Stimulated activated CD4-positive, alpha-beta T cell treated with anti-CD3 and anti-CD28 coated beads, Interleukin-15, amount 100 ng/mL, for 1 hour (primary cell): Measurements from ENCODE around the gene DHRS11.

Experiments used
- DNase-seq, 2 donors: peaks; one replicate each; pipeline ENCODE4 v3.0.0-alpha.2; 2020; ENCODE audit warnings: low read depth in 1 of 2, low spot score in 1 of 2

Gene DHRS11, protein sequence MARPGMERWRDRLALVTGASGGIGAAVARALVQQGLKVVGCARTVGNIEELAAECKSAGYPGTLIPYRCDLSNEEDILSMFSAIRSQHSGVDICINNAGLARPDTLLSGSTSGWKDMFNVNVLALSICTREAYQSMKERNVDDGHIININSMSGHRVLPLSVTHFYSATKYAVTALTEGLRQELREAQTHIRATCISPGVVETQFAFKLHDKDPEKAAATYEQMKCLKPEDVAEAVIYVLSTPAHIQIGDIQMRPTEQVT

DNA sequence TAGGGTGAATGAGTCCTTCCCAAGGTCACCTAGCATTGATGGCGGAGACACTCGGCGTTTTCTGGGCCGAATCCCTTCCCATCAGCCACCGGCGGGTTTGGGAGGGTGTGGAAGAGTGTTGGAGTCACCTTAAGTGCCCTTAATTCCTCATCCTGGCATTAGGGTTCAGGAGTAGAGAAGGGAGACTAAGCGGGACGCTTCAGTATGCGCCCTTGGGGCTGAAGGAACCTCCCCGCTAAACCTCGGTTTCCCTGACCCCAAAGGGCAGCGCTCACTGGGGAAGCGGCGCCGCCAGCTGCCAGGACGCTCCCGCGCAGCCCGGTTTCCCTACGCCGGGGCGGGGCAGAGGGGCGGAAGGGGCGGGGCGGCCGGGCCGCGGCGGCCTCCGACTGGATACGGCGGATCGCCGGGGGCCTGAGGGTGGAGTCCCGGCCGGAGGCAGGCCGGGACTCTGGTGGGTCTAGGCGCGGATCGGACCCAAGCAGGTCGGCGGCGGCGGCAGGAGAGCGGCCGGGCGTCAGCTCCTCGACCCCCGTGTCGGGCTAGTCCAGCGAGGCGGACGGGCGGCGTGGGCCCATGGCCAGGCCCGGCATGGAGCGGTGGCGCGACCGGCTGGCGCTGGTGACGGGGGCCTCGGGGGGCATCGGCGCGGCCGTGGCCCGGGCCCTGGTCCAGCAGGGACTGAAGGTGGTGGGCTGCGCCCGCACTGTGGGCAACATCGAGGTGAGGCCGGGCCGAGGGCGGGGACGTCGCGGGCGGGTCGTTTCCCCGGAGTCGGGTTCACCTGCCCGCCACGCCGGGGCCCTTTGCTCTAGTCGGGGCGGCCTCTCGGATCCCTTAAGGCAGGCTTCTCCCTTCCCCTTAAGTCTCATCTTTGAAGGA lies at the start of gene DHRS11:
DHRS11 (plus strand) TSS at position 446 of the 882 bp plus-strand sequence; CDS start at position 577, 131 bp downstream.
- DNase-seq = peak; percentile 55 to 81

DNA sequence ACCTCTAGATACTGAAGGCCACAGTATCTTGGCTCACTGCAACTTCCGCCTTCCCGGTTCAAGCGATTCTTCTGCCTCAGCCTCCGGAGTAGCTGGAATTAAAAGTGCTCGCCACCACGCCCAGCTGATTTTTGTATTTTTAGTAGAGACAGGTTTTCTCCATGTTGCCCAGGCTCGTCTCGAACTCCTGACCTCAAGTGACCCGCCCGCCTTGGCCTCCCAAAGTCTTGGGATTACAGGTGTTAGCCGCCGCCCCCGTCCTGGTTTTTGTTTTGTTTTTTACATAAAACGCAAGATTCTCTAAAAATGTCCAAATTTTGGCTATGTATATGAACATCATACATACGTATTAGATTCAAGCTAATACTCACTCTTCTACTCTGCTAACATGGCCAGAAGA lies 48.9 kb upstream of the DHRS11 start:
- DNase-seq = no peak

DNA sequence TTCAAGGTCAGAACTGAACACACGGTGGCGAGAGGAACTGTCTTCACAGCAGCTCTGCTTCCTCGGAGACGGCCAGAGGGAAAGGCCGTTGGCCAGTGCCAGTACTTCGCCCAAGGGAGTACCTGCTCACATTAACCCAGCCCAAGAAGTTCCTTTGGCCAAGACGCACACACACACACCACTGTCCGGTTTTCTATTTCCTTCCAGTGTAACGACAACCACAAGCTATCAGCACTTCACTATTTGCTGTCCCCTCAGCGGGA lies 47.7 kb upstream of the DHRS11 start:
- no peak for DNase-seq

DNA sequence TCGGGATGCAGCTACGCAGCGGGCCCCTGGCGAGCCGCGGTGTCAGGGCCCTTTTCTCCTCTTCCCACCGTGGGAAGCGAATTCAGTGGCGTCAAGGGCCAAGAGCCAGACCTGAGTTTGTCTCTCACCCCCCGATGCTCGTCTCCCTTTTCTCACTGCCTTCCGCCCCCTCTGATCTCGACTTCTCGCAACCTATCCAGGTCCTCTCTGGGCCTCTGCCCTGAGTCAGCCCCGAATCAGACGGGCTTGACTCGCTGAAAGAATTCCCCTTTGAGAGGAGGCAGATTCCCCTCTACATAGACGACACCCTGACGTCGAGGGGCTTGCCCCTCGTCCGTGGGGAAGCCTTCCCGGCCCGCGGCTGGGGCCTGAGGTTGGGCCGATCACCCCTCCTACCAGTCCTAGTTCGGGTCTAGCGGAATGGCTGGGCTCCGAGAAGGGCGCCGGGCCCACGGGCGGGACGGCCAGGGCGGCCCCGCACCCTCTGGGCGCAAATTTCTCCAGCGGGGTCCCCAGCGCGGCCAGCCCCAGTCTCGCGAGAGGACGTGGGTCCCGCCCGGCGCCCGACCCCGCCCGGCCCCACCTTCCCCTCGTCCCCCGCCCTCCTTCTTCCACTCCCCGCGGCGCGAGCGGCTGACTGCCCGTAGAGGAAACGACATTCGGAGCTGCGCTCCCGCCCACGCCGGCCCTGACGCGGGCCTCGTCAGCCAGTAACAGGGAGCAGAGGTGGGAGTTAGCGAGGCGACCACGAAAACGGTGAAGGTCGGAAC lies 47.2 kb upstream of the DHRS11 start, which contains the start of gene GGNBP2:
GGNBP2 (plus strand) TSS at position 613 of the 770 bp plus-strand sequence. CDS start 806 bp downstream, outside the sequence.
- DNase-seq = peak; percentile 84 to 86

DNA sequence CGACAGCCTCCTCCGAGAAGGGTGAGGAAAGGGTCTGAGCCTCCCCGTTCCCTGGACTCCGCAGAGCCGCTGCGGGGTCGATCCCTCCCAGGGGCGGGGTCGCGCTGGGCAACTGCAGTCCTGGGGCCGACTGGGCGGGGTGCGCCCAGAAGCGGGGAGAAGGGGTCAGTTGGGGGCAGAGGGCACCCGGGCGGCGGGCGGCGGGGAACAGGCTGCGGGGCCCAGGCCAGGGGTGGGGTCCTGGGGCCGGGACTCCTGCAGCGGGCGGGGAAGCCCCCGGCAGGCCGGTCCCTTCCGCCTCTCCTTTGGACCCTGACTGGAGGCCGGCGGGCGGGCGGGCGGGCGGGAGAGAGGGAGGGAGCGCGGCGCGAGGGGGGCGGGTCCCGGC lies 46.6 kb upstream of the DHRS11 start:
- DNase-seq = no peak

DNA sequence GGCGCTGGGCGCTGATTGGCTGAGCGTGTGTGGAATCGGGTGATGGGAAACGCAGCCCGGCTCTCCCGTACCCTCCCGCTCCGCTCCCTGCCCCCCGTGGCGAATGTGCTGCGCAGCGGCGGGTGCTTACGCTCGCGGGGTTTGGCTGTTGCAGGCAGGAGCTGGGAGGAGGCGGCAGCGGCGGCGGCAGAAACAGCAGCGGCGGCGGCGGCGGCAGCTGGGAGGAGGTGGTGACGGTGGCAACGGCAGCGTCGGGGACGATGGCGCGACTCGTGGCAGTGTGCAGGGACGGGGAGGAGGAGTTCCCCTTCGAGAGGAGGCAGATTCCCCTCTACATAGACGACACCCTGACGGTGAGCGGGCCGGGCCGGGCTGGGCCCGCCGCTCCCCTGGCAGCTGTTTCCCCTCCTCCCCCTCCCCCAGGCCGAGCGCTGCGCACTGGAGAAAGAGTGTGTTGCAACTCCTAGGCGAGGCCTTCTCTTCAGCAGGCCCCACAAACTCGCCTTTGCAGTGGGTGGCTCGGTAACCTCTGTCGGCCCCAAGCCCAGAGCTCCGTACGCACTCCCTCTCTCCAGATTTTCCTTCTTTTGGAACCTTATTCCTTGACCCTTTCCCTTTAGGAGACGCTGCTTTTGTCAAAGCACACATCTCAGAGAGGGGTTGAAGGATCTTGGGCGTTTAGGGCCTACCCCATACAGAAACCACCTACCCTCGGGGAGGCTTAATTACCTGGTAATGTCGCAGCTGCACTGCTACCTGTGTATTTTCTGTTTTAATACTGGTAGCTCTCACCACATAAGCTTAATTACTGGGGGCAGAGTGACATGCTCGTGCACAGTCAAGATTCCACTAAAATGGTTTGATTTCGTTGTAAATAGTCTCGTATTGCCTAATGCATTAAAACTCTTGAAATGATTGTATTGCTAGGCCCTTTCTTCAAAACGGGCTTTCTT lies 45.9 kb upstream of the DHRS11 start:
- peak; percentile 93 to 95 for DNase-seq

DNA sequence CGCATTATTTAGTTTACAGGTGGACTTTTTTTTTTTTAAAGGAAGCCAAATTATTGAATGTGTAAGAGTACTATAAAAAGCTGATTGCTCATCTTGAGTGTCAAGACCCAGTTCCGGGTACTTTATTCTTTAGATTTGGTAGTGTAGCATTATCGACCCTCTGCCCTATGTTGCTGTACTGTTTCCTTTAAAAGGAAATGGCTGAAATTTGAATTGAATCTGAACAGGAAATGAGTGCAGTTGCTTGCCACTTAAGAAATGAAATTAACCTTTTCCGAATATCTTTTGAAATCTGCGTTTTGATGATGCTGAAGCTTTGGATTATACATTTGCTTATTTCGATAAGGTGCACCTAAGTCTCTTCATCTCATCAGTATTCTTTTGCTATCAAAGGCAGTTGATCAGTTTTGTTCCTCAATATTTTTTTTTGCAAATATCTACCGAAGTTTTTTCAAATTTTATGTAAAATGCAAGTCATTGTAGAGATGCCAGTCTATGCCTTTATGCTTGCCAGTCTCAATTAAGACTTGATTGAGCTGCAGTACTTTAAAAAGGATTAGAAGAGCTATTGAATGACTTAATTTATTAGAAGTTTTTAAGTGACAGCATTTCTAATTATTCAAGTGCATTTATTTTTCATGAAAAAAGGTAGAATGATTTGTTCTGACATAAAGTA lies 45.1 kb upstream of the DHRS11 start:
- no peak for DNase-seq

DNA sequence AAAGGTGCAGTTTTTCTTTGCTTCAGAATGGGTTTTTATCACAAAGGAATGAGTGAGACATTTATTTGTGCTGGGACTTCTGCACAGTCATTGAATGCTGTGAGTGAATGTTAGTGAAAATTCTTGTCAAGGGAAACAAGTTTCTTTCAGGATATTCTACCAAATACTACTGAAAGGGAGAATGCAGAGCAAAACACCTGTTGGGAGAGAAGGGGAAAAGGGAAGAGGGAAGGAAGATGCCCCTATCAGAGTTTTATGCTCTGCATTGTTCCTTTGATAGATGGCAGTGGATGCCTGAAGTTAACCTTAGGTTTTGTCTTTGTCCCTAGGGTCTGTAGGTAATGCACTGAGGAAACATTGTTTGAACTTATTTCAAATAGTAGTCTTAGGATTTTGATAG lies 43.9 kb upstream of the DHRS11 start:
- DNase-seq = no peak

DNA sequence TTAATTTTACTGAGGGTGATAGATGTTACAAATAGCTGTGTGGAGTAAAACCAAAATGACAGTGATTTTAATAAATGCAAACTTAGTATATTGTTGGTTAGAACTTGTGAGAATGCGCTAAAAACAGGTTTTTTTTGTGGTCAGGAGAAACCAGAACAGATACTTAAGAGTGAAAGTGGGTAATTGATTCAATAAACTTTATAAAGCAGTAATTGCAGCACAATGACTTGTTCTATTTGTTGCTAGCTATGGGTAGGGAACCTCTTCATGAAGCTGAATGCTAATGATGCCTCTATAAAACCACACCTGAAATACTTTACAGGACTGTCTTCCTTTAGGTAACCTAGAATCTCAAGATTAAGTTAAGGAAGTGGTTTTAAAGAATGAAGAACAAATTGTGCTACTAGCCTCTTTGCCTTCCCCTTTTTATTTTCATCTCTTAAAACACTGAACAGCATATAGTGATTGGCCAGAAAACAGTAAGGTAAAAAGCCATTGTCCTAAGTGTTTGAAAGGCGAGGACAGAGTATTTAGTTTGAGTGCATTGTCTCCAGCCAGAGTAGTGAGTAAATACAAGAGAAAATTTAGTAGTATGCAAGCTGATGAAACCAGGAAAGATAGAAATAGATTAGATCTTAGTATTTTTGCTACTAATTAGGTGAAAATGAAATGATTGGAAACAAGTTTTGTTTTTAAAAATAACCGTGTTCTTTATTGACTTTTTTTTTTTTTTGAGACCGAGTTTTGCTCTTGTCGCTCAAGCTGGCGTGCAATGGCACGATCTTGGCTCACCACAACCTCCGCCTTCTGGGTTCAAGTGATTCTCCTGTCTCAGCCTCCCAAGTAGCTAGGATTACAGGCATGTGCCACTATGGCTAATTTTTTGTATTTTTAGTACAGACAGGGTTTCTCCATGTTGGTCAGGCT lies 40.9 kb upstream of the DHRS11 start:
- no peak for DNase-seq

DNA sequence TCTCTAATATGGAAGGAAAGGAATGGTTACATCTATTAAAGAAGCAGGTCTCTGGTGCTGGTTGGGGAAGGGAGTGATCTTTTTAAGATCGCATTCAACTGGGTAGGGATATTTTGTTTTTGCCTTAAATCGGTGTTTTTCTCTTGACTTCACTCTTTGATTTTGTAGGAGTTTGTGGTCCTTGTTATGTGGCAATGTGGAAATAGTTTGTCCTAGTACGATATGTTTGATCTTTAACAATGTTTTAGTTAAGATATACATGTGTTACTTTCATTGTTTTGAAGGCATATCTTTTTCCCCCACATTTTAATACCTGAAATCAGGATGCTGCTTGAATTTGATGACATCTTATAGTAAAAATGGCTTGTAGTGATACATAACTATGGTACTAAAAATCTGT lies 38.2 kb upstream of the DHRS11 start:
- DNase-seq = no peak

DNA sequence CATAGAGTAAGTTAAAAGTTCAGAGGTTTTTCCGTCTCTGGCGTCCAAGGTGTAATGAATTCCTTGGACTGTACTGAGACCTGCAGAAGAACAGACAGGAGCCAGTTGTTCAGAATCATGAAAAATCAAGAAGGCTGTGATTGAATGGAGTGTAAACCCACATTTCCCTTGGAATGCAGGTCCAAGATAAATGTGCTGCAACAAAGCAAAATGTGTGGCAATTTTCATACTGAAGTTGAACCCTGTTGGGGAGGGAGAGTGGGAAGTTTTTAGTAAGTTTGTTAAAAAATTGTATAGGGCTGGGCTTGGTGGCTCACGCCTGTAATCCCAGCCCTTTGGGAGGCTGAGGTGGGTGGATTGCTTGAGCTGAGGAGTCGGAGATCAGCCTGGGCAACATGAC lies 25.6 kb upstream of the DHRS11 start:
- no peak for DNase-seq

DNA sequence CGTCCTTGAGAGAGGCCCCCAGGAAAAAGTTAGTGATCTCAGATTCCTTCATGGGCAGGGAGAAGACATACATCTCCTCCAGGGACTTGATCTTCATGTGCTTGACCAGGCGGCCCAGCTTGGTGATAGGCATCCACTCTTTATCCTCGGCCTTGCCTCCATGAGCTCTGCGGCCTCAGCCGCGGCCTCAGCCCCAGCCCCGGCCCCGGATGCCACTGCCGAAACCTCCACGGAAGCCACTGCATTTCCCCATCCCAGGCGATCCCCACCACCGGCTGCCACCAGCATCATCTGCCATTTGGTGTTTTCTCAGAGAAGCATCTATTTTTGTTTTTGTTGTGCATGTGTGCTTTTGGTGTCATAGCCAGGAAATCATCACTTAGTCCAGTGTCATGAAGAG lies 16.7 kb upstream of the DHRS11 start:
- no peak for DNase-seq

DNA sequence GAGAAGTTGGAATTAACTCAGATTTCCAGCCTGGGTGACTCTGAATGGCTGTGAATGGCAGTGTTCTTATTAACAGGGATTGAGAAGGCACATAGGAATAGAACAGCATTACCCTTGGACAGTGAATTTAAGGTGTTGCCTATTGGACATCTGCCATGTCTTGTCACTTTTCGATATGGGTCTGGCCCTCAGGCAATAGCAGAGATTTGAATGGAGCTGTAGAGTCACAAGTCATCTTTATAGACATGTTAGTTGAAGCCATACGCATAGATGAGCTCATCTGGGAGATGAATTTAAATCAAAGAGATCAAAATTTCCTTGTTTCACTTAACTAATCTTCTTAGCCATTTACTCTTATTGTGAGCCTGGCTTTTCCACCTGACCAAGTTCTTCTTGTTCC lies 14.9 kb upstream of the DHRS11 start:
- no peak for DNase-seq

DNA sequence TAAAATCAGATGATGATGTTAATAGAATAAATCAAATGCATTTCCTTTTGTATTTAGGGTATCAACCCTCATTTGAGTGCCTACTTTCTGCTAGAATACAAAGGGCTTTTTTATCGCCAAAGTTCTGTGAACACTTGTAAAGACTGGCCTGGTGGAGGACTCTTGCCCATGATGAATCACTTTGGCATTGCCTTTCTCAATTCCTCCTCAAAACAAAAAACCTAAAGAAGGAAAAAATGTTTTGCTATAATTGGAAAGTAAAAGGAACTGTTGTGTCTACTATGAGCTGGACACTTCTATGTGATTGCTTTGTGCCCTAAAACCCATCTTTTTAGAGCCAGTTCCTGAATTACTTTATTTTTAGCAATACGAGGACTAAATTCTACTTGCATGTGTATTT lies 13.0 kb upstream of the DHRS11 start:
- DNase-seq = no peak

DNA sequence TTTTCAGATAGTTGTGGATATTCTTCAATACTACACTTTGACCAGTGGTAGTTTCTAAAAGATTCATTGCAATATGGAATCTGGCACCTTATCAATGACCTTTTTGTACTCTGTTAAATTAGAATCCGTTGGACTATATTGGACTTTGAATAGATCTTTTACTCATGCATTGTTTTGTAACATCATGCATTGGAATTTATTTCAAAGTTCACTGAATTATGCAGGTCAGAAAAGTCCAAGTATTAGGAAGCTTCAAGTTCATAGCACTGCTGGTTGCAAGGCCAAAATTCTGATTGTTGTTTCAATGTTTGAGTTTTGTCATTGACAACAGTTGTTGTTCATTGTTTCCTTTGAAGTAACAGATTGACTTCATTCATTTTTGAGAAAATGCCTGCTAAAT lies 7.9 kb upstream of the DHRS11 start:
- DNase-seq = no peak

DNA sequence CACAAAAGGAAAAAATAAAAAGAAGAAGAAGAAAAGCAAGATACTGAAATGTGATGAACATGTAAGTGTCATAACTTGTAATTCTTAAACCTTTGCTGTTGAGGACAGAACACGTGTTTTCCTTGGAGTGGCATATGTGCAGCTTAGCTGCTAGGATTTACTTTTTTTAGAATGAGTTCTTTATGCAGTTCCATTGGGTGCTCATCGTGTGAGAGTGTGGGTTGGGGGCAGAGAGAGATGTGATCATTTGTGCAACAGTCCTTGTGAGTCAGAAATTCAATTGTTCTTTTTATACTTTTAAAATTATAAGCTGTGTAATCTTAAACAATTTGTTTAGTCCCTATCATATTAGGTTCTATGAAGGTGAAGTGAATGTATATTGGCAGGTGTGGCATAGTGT lies 5.5 kb upstream of the DHRS11 start:
- no peak for DNase-seq

DNA sequence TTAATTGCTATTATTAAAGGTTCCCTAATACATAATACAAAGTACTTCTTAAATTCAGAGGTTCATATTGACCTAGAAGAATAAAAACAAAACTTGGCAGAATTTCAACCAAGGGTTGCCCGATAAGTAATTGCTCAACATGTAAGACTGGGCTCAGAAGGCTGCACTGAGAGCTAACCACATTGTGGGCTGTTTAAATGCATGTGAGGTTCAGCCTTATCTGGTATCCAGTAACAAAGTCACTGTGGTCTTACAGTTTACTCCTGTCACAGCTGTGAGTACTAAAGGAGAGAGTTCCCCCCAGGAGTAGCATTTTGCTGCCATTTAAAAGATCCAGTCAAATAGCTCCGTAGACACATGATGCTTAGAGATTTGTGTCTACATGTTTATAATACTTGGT lies 1.6 kb upstream of the DHRS11 start:
- no peak for DNase-seq

DNA sequence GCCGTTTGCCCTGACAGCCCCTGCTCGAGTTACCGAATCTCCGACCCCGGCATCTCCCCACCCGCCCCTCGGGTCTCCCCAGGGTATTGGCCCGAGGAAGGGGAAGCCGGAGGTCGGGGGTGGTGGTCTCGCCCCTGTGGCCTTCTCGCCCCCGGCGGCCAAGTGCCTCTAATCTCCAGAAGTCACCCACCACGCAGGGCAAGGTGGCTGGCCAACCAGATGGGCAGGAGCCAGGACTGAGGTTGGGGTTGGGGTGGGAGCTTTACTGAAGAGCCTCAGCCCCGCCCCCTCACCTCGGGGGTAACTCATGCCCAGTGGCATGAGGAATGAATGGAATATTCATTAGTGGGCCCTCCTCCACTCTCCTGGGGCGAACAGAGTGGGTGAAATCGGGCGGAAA lies 637 bp downstream of the DHRS11 start:
- DNase-seq = no peak

DNA sequence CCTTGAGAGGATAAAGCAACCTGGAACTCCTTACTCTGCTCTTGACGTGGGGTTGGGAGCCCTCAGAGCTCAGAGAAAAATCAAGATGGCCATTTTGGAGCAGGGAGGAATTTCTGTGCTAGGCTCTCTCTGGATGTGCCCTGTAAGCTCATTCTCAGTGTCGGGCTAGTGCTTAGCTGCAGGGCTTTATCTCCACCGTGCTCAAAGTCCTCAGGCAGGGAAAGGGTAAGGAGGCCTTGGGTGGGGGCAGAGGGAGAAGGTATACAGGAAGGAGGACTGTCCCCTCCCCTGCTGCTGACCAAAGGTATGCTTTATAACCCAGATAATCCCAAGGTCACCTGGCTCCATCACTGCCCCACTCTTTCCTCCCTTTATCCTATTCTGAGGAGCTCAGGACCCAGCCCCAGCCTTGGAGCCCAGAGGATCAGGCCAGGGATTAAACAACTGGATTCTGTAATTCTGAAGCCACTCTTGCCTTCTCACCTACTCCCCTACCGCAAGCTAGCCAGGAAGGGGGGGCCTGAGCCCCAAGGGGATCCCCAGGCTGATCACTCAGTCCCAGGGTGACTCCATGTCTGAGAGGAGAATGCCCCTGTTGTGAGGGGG lies 1.1 kb downstream of the DHRS11 start:
- no peak for DNase-seq
